Endothelial cell of umbilical vein (primary cell): Measurements from ENCODE around the gene NAV3.

Source experiments
- GATA2 ChIP-seq: IDR thresholded peaks from 2 replicates; pipeline ENCODE4 v1.7.0; 2011; ENCODE audit warnings: low read depth, mild to moderate bottlenecking, moderate library complexity, mixed read lengths, low read length; ENCODE audit not compliant: insufficient read length, insufficient read depth
- TF ChIP-seq, protein P1 (sequence below), 2 donors: IDR thresholded peaks; 1 replicate in 1 of 2; 2 replicates in 1 of 2; pipeline ENCODE4 v1.5.1; 2011; ENCODE audit warnings: low read length in 2 of 2, mild to moderate bottlenecking in 2 of 2, moderate library complexity in 2 of 2, control low read depth in 1 of 2, inconsistent platforms in 1 of 2, low read depth in 1 of 2; ENCODE audit not compliant: insufficient read depth in 1 of 2; ENCODE audit errors: extremely low read depth in 1 of 2

GRCh38 chr12:78028426-78028825, 197.7 kb downstream of the NAV3 start:
- TF ChIP-seq GATA2, result no peak
- TF ChIP-seq, protein P1, sequence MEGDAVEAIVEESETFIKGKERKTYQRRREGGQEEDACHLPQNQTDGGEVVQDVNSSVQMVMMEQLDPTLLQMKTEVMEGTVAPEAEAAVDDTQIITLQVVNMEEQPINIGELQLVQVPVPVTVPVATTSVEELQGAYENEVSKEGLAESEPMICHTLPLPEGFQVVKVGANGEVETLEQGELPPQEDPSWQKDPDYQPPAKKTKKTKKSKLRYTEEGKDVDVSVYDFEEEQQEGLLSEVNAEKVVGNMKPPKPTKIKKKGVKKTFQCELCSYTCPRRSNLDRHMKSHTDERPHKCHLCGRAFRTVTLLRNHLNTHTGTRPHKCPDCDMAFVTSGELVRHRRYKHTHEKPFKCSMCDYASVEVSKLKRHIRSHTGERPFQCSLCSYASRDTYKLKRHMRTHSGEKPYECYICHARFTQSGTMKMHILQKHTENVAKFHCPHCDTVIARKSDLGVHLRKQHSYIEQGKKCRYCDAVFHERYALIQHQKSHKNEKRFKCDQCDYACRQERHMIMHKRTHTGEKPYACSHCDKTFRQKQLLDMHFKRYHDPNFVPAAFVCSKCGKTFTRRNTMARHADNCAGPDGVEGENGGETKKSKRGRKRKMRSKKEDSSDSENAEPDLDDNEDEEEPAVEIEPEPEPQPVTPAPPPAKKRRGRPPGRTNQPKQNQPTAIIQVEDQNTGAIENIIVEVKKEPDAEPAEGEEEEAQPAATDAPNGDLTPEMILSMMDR (IDR thresholded peaks at IDR 0.05; ENCODE audit: extremely low read depth in 1 of 2, insufficient read depth in 1 of 2, low read depth in 1 of 2, low read length in 2 of 2), result no peak
